Cardiac fibroblast (primary cell): ENCODE data around the gene SNRPD2.

Source experiments
- DNase-seq, 2 donors: peaks; one replicate each; pipeline versions ENCODE4 v3.0.0 to v3.0.0-alpha.2; 2010; ENCODE audit warnings: low read depth in 2 of 2
- H3K4me3 ChIP-seq, 2 donors: replicated peaks in 1 of 2; 1 replicate in 1 of 2; 2 replicates in 1 of 2; pipeline ENCODE4 v1.5.1; 2011; ENCODE audit warnings: low read depth in 2 of 2, low read length in 2 of 2, mild to moderate bottlenecking in 2 of 2, moderate library complexity in 1 of 2
- CTCF ChIP-seq: IDR thresholded peaks from one replicate; pipeline ENCODE4 v1.5.1; 2011; ENCODE audit warnings: low read depth, mild to moderate bottlenecking, low read length, inconsistent platforms

SNRPD2 gene

DNA sequence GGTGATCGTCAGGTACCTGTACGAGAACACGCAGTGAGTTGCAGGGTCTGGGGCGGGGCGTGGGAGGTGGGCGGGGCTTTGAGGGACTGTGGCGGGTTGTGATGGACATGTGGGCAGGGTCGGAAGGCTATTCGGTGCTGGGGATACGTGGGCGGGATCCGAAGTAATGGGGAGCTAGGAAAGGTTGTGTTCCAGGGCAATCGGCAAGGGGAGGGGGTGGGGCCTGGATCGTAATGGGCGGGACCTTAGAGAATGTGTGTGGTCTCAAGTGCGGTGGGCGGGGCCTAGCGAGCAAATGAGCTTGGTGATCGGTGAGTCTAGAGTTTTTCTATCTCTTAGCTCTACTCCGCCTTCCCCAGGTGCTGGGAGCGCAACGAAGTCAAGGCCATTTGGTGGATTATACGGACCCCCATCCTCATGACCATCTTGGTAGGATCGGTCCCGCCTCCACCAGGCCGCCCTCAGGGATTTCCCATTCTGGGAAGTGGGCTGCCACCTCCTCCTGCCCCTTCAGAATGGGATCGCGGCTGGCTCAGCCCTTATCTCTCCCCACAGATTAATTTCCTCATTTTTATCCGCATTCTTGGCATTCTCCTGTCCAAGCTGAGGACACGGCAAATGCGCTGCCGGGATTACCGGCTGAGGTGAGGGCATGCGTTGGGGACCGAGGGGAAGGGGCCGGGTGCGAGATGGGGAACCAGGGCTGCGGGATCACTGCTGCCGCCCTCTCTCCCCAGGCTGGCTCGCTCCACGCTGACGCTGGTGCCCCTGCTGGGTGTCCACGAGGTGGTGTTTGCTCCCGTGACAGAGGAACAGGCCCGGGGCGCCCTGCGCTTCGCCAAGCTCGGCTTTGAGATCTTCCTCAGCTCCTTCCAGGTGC, 14.2 kb downstream of the SNRPD2 start:
- TF ChIP-seq CTCF, result peak; percentile 22
- peak overlapping the region; percentile 21 to 39 for H3K4me3 ChIP-seq
- DNase-seq, result peak; percentile 61 to 92

- no peak for DNase-seq
- TF ChIP-seq CTCF, result no peak
- H3K4me3 ChIP-seq, result peak overlapping the region in 1 of 2 donors; percentile 39
Observed at GRCh38 chr19:45676851-45677263, 14.9 kb downstream of the SNRPD2 start.

GRCh38 chr19:45674946-45675345, 16.8 kb downstream of the SNRPD2 start:
- H3K4me3 ChIP-seq, result no peak overlapping the region
- TF ChIP-seq CTCF, result no peak
- DNase-seq, result no peak

DNA sequence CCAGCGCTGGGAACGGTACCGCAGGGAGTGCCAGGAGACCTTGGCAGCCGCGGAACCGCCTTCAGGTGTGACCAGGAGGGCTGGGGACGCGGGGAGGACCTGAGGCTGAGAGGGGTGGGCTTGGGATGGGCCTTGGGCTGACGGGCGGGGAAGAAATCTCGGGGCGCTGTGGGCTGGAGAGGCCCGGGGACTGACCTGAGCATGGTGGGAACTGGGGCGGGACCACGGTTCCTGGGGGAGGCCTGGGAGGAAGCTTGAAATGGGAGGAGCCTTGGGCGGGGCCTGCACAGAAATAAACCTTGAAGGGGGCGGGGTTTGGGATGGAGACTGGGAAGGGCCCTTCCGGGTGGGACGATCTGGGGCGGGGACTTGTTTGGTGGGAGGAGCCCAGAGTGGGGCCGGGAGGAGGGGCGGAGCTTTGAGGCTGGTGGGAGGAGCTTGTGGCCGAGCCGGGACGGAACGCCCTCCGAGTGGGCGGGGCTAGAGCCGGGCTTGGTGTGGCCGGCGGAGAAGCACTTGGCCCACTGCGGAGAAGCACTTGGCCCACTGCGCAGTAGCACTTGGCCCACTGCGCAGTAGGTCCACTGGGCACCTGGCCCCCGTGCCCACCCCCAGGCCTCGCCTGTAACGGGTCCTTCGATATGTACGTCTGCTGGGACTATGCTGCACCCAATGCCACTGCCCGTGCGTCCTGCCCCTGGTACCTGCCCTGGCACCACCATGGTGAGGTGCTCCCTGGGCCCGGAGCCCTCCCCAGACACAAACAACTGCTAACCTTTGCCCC, 20.9 kb downstream of the SNRPD2 start:
- DNase-seq, result peak; percentile 74 to 88

DNA sequence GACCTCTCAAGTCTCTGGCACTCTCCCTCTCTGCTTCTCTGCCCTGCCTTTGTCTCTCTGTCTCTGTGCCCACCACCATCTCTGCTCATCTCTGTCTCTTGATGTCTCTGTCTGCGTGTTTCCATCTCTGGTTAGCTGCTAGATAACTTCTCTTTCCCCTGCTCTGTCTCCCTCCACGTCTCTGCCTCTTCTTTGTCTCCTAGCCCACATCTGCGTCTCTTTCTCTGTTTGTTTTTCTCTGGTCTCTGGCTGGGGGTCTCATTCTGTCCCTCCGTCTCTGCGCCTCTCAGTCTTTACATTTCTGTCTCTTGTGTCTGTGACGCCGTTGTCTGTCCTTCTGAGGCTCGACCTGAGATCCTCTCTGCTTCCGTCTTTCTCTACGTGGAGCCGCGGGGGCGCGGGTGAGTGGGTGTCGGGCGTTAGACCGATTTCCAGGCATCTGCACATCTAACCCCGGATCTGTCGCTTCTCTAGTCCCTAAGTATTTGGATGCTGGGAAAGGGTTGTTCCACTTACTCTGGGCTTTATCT, 23.3 kb downstream of the SNRPD2 start:
- DNase-seq, result no peak
- TF ChIP-seq CTCF, result no peak
- H3K4me3 ChIP-seq, result peak overlapping the region; percentile 34 to 40

More for the DNA sequence above, 20.9 kb downstream of the SNRPD2 start:
- no peak for TF ChIP-seq CTCF
- peak overlapping the region; percentile 21 to 24 for H3K4me3 ChIP-seq

DNA sequence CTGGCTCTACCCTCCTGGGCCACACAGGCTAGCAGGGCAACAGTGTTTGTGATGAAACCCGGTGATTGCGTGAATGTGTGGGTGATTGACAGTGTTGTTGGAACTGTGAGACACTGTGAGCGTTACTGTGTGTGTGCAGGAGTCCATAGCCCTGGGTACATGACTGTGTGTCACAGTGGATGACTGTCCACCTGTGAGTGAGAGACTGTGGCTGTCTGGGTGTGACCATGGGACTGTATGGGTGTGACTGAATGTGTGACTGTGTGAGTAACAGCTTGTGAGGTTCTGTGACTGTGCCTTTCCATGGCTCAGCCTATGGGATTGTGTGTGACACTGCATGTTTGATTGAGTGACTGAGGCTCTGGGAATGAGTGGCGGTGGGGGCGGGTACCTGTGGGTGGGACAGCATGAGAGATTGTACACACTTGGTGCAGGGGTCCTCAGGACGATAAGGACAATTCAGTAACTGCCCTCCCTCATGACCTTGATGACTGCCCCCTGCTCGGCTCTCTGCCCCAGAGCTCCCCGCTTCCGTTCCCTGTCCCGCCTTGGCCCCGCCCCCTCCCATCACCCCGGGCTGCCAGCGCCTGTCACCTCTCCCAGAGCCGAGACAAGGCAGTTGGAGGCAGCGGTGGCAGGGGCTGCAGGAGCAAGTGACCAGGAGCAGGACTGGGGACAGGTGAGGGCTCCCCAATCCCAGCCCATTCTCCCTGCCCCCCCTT, 24.0 kb downstream of the SNRPD2 start, which contains the start of gene GIPR:
Gene GIPR, plus strand, starts transcription at position 602 of the 722 bp plus-strand sequence. CDS start 1,300 bp downstream, outside the sequence.
- H3K4me3 ChIP-seq, result peak within 1 kb of the TSS; percentile 34 to 40
- DNase-seq, result peak in 1 of 2 donors; percentile 31
- TF ChIP-seq CTCF, result no peak
